DOHH2 (cell line): Measurements from ENCODE around the gene NUDT13.

ENCODE experiments used
- H3F3A ChIP-seq: fragments of 200-600 bp; sonication (generic), shearing (Covaris generic); 2 replicates; pipeline ENCODE4 v1.6.0; 2016; ENCODE audit warnings: antibody characterized with exemption, mild to moderate bottlenecking; ENCODE audit not compliant: control insufficient read depth, insufficient read depth
- H3K27ac ChIP-seq: fragments of 200-600 bp; sonication (generic); 2 replicates; pipeline ENCODE4 v1.5.1; 2014; ENCODE audit warnings: low read depth, mild to moderate bottlenecking, low read length, moderate library complexity
- H3K27me3 ChIP-seq: fragments of 200-600 bp; sonication (generic); 2 replicates; pipeline ENCODE4 v1.6.1; 2014; ENCODE audit warnings: mild to moderate bottlenecking, low read length, mixed read lengths; ENCODE audit not compliant: control insufficient read depth
- H3K36me3 ChIP-seq: fragments of 200-600 bp; sonication (generic); 2 replicates; pipeline ENCODE4 v1.6.1; 2014; ENCODE audit warnings: mild to moderate bottlenecking, low read length, moderate library complexity, mixed read lengths; ENCODE audit not compliant: control insufficient read depth
- H3K4me1 ChIP-seq: fragments of 200-600 bp; sonication (generic); 2 replicates; pipeline ENCODE4 v1.6.1; 2014; ENCODE audit warnings: mild to moderate bottlenecking, low read length, mixed read lengths; ENCODE audit not compliant: control insufficient read depth
- H3K4me2 ChIP-seq: fragments of 200-600 bp; sonication (generic); 2 replicates; pipeline ENCODE4 v1.6.0; 2014; ENCODE audit warnings: mild to moderate bottlenecking, low read length, moderate library complexity
- H3K4me3 ChIP-seq: fragments of 200-600 bp; sonication (generic); 2 replicates; pipeline ENCODE4 v1.5.1; 2014; ENCODE audit warnings: mild to moderate bottlenecking, low read length, mixed read lengths
- H3K79me2 ChIP-seq: fragments of 200-600 bp; sonication (generic); 2 replicates; pipeline ENCODE4 v1.6.1; 2014; ENCODE audit warnings: mild to moderate bottlenecking, low read length, mixed read lengths; ENCODE audit not compliant: control insufficient read depth
- H3K9me2 ChIP-seq: fragments of 200-600 bp; sonication (generic); replicated peaks from 2 replicates; pipeline ENCODE4 v1.6.1; 2014; ENCODE audit warnings: mild to moderate bottlenecking, low read length, mixed read lengths; ENCODE audit not compliant: control insufficient read depth
- H3K9me3 ChIP-seq: fragments of 200-600 bp; sonication (generic); 2 replicates; pipeline ENCODE4 v1.6.1; 2014; ENCODE audit warnings: antibody characterized with exemption, low read length, mixed read lengths; ENCODE audit not compliant: control insufficient read depth, insufficient read depth
- H4K20me1 ChIP-seq: fragments of 200-600 bp; sonication (generic); 2 replicates; pipeline ENCODE4 v1.6.0; 2014; ENCODE audit warnings: low read depth, mild to moderate bottlenecking, antibody characterized with exemption, low read length, moderate library complexity; ENCODE audit not compliant: control insufficient read depth, insufficient read depth
- EZH2phosphoT487 ChIP-seq: fragments of 200-600 bp; sonication (generic); IDR thresholded peaks from 2 replicates; pipeline ENCODE4 v1.6.1; 2017; ENCODE audit warnings: borderline replicate concordance, mild to moderate bottlenecking, antibody characterized with exemption, low read length, moderate library complexity, mixed read lengths
- TF ChIP-seq, protein P1 (sequence below): fragments of 200-600 bp; sonication (generic); IDR thresholded peaks from one replicate; pipeline ENCODE4 v1.5.1; 2014; ENCODE audit warnings: antibody characterized with exemption, mild to moderate bottlenecking, low read depth, low read length; ENCODE audit not compliant: poor library complexity, severe bottlenecking

The NUDT13 gene

DNA sequence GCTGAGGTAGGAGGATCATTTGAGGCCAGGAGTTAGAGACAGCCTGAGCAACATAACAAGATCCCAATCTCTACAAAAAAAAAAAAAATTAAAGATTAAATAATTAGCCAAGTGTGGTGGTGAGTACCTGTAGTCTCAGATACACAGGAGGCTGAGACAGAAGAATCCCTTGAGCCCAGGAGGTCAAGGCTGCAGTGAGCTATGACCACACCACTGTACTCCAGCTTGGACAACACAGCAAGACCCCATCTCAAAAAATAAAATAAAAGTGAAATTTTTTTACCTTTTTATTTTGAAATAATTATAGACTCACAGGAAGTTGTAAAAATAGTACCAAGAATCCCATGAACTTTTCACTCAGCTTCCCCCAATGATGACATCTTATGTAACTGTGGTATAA, 62.6 kb downstream of the NUDT13 start:
- Histone ChIP-seq H4K20me1 (no peaks in the 10 kb centered on the region), H3K4me3 (no peak overlapping the region), H3K27ac (no peak overlapping the region), H3K4me2 (no peak overlapping the region), H3K36me3 (peaks cover 7% of the 10 kb centered on the region), H3K27me3 (no peaks in the 10 kb centered on the region), H3K9me3 (no peaks in the 10 kb centered on the region), H3K4me1 (peaks cover 5% of the 10 kb centered on the region; the same call in 1 of the 2 replicates), H3K9me2 (no peaks in the 10 kb centered on the region), H3K79me2 (peaks cover 15% of the 10 kb centered on the region), H3F3A (0 out of 2 replicates have a peak, but pooled peaks cover 3% of the 10 kb centered on the region)
- TF ChIP-seq EZH2phosphoT487: no peak
- TF ChIP-seq, protein P1, sequence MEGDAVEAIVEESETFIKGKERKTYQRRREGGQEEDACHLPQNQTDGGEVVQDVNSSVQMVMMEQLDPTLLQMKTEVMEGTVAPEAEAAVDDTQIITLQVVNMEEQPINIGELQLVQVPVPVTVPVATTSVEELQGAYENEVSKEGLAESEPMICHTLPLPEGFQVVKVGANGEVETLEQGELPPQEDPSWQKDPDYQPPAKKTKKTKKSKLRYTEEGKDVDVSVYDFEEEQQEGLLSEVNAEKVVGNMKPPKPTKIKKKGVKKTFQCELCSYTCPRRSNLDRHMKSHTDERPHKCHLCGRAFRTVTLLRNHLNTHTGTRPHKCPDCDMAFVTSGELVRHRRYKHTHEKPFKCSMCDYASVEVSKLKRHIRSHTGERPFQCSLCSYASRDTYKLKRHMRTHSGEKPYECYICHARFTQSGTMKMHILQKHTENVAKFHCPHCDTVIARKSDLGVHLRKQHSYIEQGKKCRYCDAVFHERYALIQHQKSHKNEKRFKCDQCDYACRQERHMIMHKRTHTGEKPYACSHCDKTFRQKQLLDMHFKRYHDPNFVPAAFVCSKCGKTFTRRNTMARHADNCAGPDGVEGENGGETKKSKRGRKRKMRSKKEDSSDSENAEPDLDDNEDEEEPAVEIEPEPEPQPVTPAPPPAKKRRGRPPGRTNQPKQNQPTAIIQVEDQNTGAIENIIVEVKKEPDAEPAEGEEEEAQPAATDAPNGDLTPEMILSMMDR: no peak

DNA sequence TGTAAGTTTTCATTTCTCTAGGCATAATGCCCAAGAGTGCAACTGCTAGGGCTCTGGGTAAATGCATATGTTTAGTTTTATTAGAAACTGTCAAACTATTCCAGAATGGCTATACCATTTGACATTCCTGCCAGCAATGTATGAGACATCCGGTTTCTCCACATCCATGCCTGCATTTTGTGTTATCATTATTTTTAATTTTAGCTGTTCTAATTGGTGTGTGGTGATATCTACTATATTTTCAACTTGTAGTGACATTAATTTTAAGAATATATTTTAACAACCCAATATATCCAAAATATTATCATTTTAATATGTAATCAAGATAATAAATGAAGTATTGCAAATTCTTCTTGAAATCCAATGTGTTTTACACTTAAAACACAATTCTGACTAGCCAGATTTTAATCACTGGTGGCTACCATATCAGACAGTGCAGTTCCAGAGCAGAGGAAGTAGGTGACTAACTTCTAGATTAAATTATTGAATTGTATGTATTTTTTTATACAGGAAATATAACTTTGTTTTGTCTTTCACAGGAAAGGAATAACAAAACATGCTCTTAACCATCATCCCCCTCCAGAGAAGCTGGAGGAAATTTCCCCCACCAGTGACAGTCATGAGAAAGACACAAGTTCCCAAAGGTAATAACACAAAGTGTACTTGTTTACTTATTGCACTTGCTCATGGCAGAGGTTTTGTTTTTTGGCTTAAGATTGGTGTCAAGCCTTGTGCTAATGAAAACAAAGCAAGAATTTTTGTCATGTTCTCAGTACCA, 64.1 kb downstream of the NUDT13 start:
- Histone ChIP-seq H3K27ac (no peak overlapping the region), H3K36me3 (peaks cover 7% of the 10 kb centered on the region), H3K9me2 (no peaks in the 10 kb centered on the region), H3K27me3 (no peaks in the 10 kb centered on the region), H3K79me2 (peaks cover 3% of the 10 kb centered on the region; the same call in 1 of the 2 replicates), H3K4me3 (no peak overlapping the region), H3K9me3 (no peaks in the 10 kb centered on the region), H3K4me2 (no peak overlapping the region), H4K20me1 (no peaks in the 10 kb centered on the region), H3F3A (0 out of 2 replicates have a peak, but pooled peaks cover 3% of the 10 kb centered on the region), H3K4me1 (no peaks in the 10 kb centered on the region)
- TF ChIP-seq, protein P1: no peak
- no peak for TF ChIP-seq EZH2phosphoT487
